ENCODE measurements around the gene RNF223.
"Not testable (repeated sequence)": the region's sequence is repeated elsewhere in the genome, so short reads cannot be mapped to it uniquely, and the experiment has no call there.

The RNF223 gene

GRCh38 chr1:1041873-1042272 lies 32.2 kb downstream of the RNF223 start:
- no peak for DNase-seq

- no peak for DNase-seq
Observed at GRCh38 chr1:1041092-1041523, 33.0 kb downstream of the RNF223 start.

- DNase-seq, result peak; percentile 83
Observed at GRCh38 chr1:1040004-1040991, 33.8 kb downstream of the RNF223 start.

GRCh38 chr1:1039145-1039910 lies 34.8 kb downstream of the RNF223 start:
- no peak for DNase-seq

GRCh38 chr1:1038694-1039093 lies 35.4 kb downstream of the RNF223 start:
- no peak for DNase-seq

- DNase-seq, result no peak
Observed at GRCh38 chr1:1037366-1038327, 36.5 kb downstream of the RNF223 start.

- no peak for DNase-seq
Observed at GRCh38 chr1:1035291-1035943, 38.7 kb downstream of the RNF223 start.

- no peak for DNase-seq
Observed at GRCh38 chr1:1034439-1034781, 39.7 kb downstream of the RNF223 start.

GRCh38 chr1:1033731-1034438 lies 40.2 kb downstream of the RNF223 start:
- no peak for DNase-seq

GRCh38 chr1:1033009-1033587 lies 41.0 kb downstream of the RNF223 start:
- DNase-seq, result peak; percentile 87

- DNase-seq, result no peak
Observed at GRCh38 chr1:1032424-1032823, 41.7 kb downstream of the RNF223 start.

- no peak for DNase-seq
Observed at GRCh38 chr1:1031659-1032235, 42.4 kb downstream of the RNF223 start.

GRCh38 chr1:1030867-1031658 lies 43.0 kb downstream of the RNF223 start:
- DNase-seq, result not testable (repeated sequence)

- no peak for DNase-seq
Observed at GRCh38 chr1:1027791-1028190, 46.3 kb downstream of the RNF223 start.

GRCh38 chr1:1026599-1027413 lies 47.3 kb downstream of the RNF223 start:
- DNase-seq, result no peak

GRCh38 chr1:1025730-1026129 lies 48.4 kb downstream of the RNF223 start:
- DNase-seq, result no peak

- DNase-seq, result no peak
Observed at GRCh38 chr1:1024771-1025699, 49.1 kb downstream of the RNF223 start.
